ENCODE data around the gene KLHL10.

The KLHL10 gene

GRCh38 chr17:41895617-41896016 lies 58.0 kb downstream of the KLHL10 start:
- DNase-seq (ENCODE audit: low spot score) = no peak

- no peak for DNase-seq (ENCODE audit: low spot score)
Measured at GRCh38 chr17:41896726-41897125, 59.1 kb downstream of the KLHL10 start.

Data from kidney tubule cell (primary cell).